Activated CD4-positive, alpha-beta memory T cell treated with anti-CD3 and anti-CD28 coated beads, Interleukin-2, amount 10 ng/mL, durations not matched to agents 7 days and 5 days (primary cell): Measurements from ENCODE around the gene LBHD1. TPM values are rescaled to one million over a fixed set of nuclear protein-coding genes. Genes with fewer than 3 reads are reported as not detected.

Source experiments
- CTCF ChIA-PET: fragments of 350-600 bp; sonication (Branson Sonifier 250); formaldehyde crosslinking; loops from one replicate; lab custom pipeline; 2021; ENCODE audit warnings: antibody characterized with exemption, inconsistent platforms; lab: Charles Lee
- POLR2A ChIA-PET: fragments of 350-600 bp; sonication (Branson Sonifier 250); formaldehyde crosslinking; loops from one replicate; lab custom pipeline; 2021; ENCODE audit warnings: antibody characterized with exemption; lab: Charles Lee
- DNase-seq: peaks from one replicate; pipeline ENCODE4 v3.0.0-alpha.2; 2020
- H3K27ac Mint-ChIP-seq: one replicate; pipeline ENCODE4 v1.8.0; 2021; ENCODE audit warnings: mild to moderate bottlenecking, mixed read lengths
- H3K27me3 Mint-ChIP-seq: one replicate; pipeline ENCODE4 v1.8.0; 2021; ENCODE audit warnings: mixed read lengths
- H3K36me3 Mint-ChIP-seq: one replicate; pipeline ENCODE4 v1.8.0; 2021; ENCODE audit warnings: low read depth, mixed read lengths
- H3K4me1 Mint-ChIP-seq: one replicate; pipeline ENCODE4 v1.8.0; 2021; ENCODE audit warnings: mixed read lengths
- H3K4me3 Mint-ChIP-seq: one replicate; pipeline ENCODE4 v1.8.0; 2021; ENCODE audit warnings: mild to moderate bottlenecking, mixed read lengths
- H3K9me3 Mint-ChIP-seq: one replicate; pipeline ENCODE4 v1.8.0; 2021; ENCODE audit warnings: mixed read lengths
- total RNA-seq, 2 experiments: library from RNA; stranded (reverse); gene quantifications; one replicate each; pipeline ENCODE4 v1.2.3, GENCODE V29; 2021

LBHD1 gene
- total RNA-seq, result 10 to 100 TPM; 17.2 to 18.3 TPM

DNA sequence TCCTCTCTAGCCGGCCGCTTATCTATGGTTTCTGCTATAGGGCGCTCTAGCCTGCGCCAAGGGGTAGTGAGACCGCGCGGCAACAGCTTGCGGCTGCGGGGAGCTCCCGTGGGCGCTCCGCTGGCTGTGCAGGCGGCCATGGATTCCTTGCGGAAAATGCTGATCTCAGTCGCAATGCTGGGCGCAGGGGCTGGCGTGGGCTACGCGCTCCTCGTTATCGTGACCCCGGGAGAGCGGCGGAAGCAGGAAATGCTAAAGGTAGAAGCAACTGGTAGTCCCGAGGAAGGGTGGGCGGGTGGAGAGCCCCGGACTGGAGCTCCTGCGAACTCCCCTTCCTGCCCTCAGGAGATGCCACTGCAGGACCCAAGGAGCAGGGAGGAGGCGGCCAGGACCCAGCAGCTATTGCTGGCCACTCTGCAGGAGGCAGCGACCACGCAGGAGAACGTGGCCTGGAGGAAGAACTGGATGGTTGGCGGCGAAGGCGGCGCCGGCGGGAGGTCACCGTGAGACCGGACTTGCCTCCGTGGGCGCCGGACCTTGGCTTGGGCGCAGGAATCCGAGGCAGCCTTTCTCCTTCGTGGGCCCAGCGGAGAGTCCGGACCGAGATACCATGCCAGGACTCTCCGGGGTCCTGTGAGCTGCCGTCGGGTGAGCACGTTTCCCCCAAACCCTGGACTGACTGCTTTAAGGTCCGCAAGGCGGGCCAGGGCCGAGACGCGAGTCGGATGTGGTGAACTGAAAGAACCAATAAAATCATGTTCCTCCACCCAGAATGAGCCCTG, at the start of gene LBHD1, which contains the start of gene UQCC3:
TSS of gene LBHD1 (minus strand) at position 660 of the 782 bp plus-strand sequence. CDS start 2,236 bp downstream, outside the sequence.
TSS of gene UQCC3 (plus strand) at position 66 of the 782 bp plus-strand sequence. CDS start at position 139, 73 bp downstream.
- peak within 1 kb of the TSS; percentile 91 for H3K27ac Mint-ChIP-seq
- H3K4me3 Mint-ChIP-seq, result peak within 1 kb of the TSS; percentile 91
- H3K27me3 Mint-ChIP-seq, result no peaks in the 10 kb centered on the region

GRCh38 chr11:62719302-62719978, 47.4 kb upstream of the LBHD1 start:
- POLR2A ChIA-PET, result interaction anchor here (0.8 to 1.5 kb wide), 3 partner anchors 54 to 165 kb away, joined by 3 to 4 read pairs (median 3); partner anchors contain the start of genes C11orf98 and CSKMT
- H3K27me3 Mint-ChIP-seq, result no peaks in the 10 kb centered on the region
- peaks cover 96% of the 10 kb centered on the region for H3K36me3 Mint-ChIP-seq
- CTCF ChIA-PET, result interaction anchor here (1.2 kb wide), 1 partner anchor 35 kb away, joined by 5 read pairs; the partner anchor contains the start of gene ZBTB3
- peak overlapping the region; percentile 6 for H3K27ac Mint-ChIP-seq
- no peak for DNase-seq
- H3K9me3 Mint-ChIP-seq, result no peaks in the 10 kb centered on the region
- no peak overlapping the region for H3K4me3 Mint-ChIP-seq
- peaks cover 79% of the 10 kb centered on the region for H3K4me1 Mint-ChIP-seq

More for the DNA sequence above, at the start of gene LBHD1, which contains the start of gene UQCC3:
- H3K4me1 Mint-ChIP-seq, result peaks cover 68% of the 10 kb centered on the region
- POLR2A ChIA-PET, result interaction anchor here (0.7 to 9.6 kb wide), 39 partner anchors 9 to 210 kb away, joined by 3 to 73 read pairs (median 7); partner anchors contain the start of genes AHNAK, B3GAT3, BSCL2 and EEF1G
- H3K36me3 Mint-ChIP-seq, result peaks cover 53% of the 10 kb centered on the region
- DNase-seq, result peak; percentile 91
- H3K9me3 Mint-ChIP-seq, result no peaks in the 10 kb centered on the region
- CTCF ChIA-PET, result interaction anchor here (0.7 to 2.6 kb wide), 14 partner anchors 8 to 277 kb away, joined by 3 to 13 read pairs (median 4); partner anchors contain the start of genes EEF1G and TUT1

- POLR2A ChIA-PET, result interaction anchor here (0.6 to 14.0 kb wide), 4 partner anchors 10 to 166 kb away, joined by 3 to 234 read pairs (median 8); partner anchors contain the start of genes BSCL2, GNG3, HNRNPUL2 and TTC9C
- CTCF ChIA-PET, result interaction anchor here (1.1 kb wide), 1 partner anchor 105 kb away, joined by 3 read pairs; no protein-coding TSS in a partner anchor
- Mint-ChIP-seq H3K9me3 (no peaks in the 10 kb centered on the region), H3K27me3 (no peaks in the 10 kb centered on the region), H3K36me3 (peaks cover 90% of the 10 kb centered on the region), H3K27ac (peak overlapping the region; percentile 5), H3K4me3 (no peak overlapping the region), H3K4me1 (peaks cover 79% of the 10 kb centered on the region)
- DNase-seq, result no peak
Measured at GRCh38 chr11:62716816-62717215, 44.7 kb upstream of the LBHD1 start.

GRCh38 chr11:62716206-62716605, 44.1 kb upstream of the LBHD1 start:
- ChIA-PET CTCF (interaction anchor here (1.1 to 1.8 kb wide), 2 partner anchors 12 to 104 kb away, joined by 3 to 5 read pairs; partner anchors contain the start of genes HNRNPUL2 and TTC9C), POLR2A (interaction anchor here (1.0 to 14.0 kb wide), 6 partner anchors 9 to 124 kb away, joined by 3 to 234 read pairs (median 6); partner anchors contain the start of genes BSCL2, GNG3, HNRNPUL2 and TMEM179B)
- H3K4me3 Mint-ChIP-seq, result no peak overlapping the region
- H3K27ac Mint-ChIP-seq, result no peak overlapping the region
- H3K4me1 Mint-ChIP-seq, result peaks cover 72% of the 10 kb centered on the region
- peaks cover 88% of the 10 kb centered on the region for H3K36me3 Mint-ChIP-seq
- H3K9me3 Mint-ChIP-seq, result no peaks in the 10 kb centered on the region
- H3K27me3 Mint-ChIP-seq, result no peaks in the 10 kb centered on the region
- DNase-seq, result no peak

DNA sequence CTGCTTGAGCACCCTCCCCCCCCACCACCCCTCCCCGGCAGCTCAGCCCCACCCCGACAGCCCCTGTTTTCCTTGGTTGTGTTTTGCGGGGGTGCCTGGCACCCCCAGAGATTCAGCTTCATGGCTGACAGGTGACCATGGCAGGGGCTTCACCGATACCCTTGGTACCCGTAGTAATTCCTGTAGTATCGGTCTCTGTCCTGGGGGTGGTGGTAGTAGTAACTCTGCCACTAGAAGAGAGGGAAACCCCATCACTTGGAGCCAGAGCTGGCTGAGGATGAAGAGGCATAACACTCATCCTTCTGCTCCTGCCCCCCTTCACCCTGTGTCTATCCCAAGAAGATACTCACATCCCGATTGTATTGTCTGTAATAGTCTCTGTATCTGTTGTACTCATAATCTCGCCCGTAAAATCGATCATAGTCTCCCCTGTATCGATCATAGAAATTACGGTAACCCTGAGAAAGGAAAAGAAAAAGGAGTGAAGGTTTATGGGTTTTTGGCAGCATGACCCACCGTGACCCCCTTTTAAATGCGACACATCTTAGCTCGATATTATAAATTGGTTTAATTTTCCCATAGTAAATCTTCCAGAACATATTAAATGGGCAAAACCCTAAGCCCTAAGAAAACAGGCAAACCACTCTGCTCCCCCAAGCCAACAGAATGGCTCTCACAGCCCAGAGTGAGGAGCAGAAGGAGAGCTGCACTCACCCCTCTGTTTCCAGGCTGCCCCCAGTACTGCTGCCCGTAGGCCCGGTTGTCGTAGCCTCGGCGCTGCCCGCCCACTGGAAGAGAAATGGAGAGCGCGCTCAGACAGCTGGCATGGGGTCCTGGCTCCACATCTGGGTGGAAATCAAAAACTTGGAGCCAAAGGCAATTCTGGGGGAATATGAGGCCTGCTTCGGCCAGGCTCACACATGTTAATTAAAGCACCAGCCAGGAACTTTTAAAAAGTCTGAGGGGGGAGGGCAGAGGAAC, 43.4 kb upstream of the LBHD1 start:
- no peak overlapping the region for H3K4me3 Mint-ChIP-seq
- H3K36me3 Mint-ChIP-seq, result peaks cover 88% of the 10 kb centered on the region
- ChIA-PET POLR2A (interaction anchor here (1.0 to 14.0 kb wide), 7 partner anchors 9 to 126 kb away, joined by 3 to 234 read pairs (median 5); partner anchors contain the start of genes BSCL2, C11orf98, CSKMT and GNG3), CTCF (interaction anchor here (1.1 to 1.8 kb wide), 3 partner anchors 12 to 103 kb away, joined by 3 to 5 read pairs (median 3); partner anchors contain the start of genes HNRNPUL2 and TTC9C)
- H3K9me3 Mint-ChIP-seq, result no peaks in the 10 kb centered on the region
- H3K4me1 Mint-ChIP-seq, result peaks cover 72% of the 10 kb centered on the region
- peak overlapping the region; percentile 12 for H3K27ac Mint-ChIP-seq
- H3K27me3 Mint-ChIP-seq, result no peaks in the 10 kb centered on the region
- DNase-seq, result no peak

DNA sequence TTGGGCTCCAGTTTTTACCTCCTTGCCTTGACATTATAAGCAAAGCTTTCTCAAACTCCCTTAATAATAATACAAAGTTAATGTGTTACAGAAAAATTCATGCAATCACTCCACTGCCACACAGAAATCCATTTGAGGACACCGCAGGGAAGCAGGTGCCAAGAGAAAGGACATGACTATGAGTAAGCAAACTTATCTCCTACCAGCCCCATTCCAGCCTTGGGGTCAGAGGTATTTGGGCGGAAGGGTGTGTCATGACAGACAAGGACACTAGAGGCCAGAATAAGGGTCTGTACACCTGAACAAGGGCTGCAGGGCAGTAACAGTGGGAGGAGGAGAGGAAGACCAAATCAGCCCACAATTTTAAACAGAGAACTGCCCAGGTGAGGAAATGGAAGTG, 41.3 kb upstream of the LBHD1 start:
- CTCF ChIA-PET, result interaction anchor here (1.0 to 1.1 kb wide), 3 partner anchors 16 to 168 kb away, joined by 3 to 4 read pairs (median 3); partner anchors contain the start of gene SLC3A2
- H3K27ac Mint-ChIP-seq, result peak overlapping the region; percentile 93
- H3K4me3 Mint-ChIP-seq, result peak overlapping the region; percentile 47
- H3K4me1 Mint-ChIP-seq, result peaks cover 78% of the 10 kb centered on the region
- POLR2A ChIA-PET, result interaction anchor here (0.8 to 14.0 kb wide), 9 partner anchors 14 to 141 kb away, joined by 3 to 234 read pairs (median 4); partner anchors contain the start of genes CSKMT, GANAB, HNRNPUL2 and LBHD1
- no peak for DNase-seq
- peaks cover 79% of the 10 kb centered on the region for H3K36me3 Mint-ChIP-seq
- no peaks in the 10 kb centered on the region for H3K9me3 Mint-ChIP-seq
- no peaks in the 10 kb centered on the region for H3K27me3 Mint-ChIP-seq

GRCh38 chr11:62712861-62713260, 40.8 kb upstream of the LBHD1 start:
- Mint-ChIP-seq H3K4me3 (peak overlapping the region; percentile 47), H3K4me1 (peaks cover 78% of the 10 kb centered on the region), H3K9me3 (no peaks in the 10 kb centered on the region), H3K27me3 (no peaks in the 10 kb centered on the region), H3K27ac (peak overlapping the region; percentile 93), H3K36me3 (peaks cover 74% of the 10 kb centered on the region)
- ChIA-PET CTCF (interaction anchor here (1.0 to 1.6 kb wide), 4 partner anchors 17 to 168 kb away, joined by 3 to 4 read pairs (median 4); partner anchors contain the start of gene SLC3A2), POLR2A (interaction anchor here (0.8 to 14.0 kb wide), 7 partner anchors 15 to 141 kb away, joined by 3 to 234 read pairs (median 6); partner anchors contain the start of genes C11orf98, CSKMT, HNRNPUL2 and LBHD1)
- DNase-seq, result no peak

- Mint-ChIP-seq H3K9me3 (no peaks in the 10 kb centered on the region), H3K27me3 (no peaks in the 10 kb centered on the region), H3K4me1 (peaks cover 80% of the 10 kb centered on the region), H3K4me3 (peak overlapping the region; percentile 47), H3K36me3 (peaks cover 69% of the 10 kb centered on the region), H3K27ac (peak overlapping the region; percentile 93)
- POLR2A ChIA-PET, result interaction anchor here (0.8 to 14.0 kb wide), 7 partner anchors 15 to 142 kb away, joined by 3 to 234 read pairs (median 6); partner anchors contain the start of genes C11orf98, CSKMT, HNRNPUL2 and LBHD1
- no peak for DNase-seq
- CTCF ChIA-PET, result interaction anchor here (1.1 to 1.6 kb wide), 2 partner anchors 18 to 169 kb away, joined by 3 to 4 read pairs; partner anchors contain the start of gene SLC3A2
Measured at GRCh38 chr11:62712276-62712812, 40.3 kb upstream of the LBHD1 start.

- Mint-ChIP-seq H3K36me3 (peaks cover 46% of the 10 kb centered on the region), H3K4me1 (peaks cover 79% of the 10 kb centered on the region), H3K4me3 (peak overlapping the region; percentile 92), H3K27ac (peak overlapping the region; percentile 94), H3K27me3 (no peaks in the 10 kb centered on the region), H3K9me3 (no peaks in the 10 kb centered on the region)
- ChIA-PET POLR2A (interaction anchor here (0.6 to 14.0 kb wide), 27 partner anchors 13 to 172 kb away, joined by 3 to 234 read pairs (median 5); partner anchors contain the start of genes C11orf98, CSKMT, EEF1G and HNRNPUL2), CTCF (interaction anchor here (1.0 to 3.1 kb wide), 5 partner anchors 16 to 171 kb away, joined by 4 to 11 read pairs (median 4); partner anchors contain the start of genes HNRNPUL2, SLC3A2, TTC9C and ZBTB3)
- peak; percentile 41 for DNase-seq
Measured at GRCh38 chr11:62710001-62710345, 37.9 kb upstream of the LBHD1 start.

- peak; percentile 98 for DNase-seq
- POLR2A ChIA-PET, result interaction anchor here (0.6 to 14.0 kb wide), 35 partner anchors 9 to 173 kb away, joined by 3 to 234 read pairs (median 5); partner anchors contain the start of genes C11orf98, CSKMT, EEF1G and HNRNPUL2
- Mint-ChIP-seq H3K27me3 (no peaks in the 10 kb centered on the region), H3K4me1 (peaks cover 75% of the 10 kb centered on the region), H3K27ac (peak overlapping the region; percentile 94), H3K4me3 (peak overlapping the region; percentile 92), H3K9me3 (no peaks in the 10 kb centered on the region), H3K36me3 (peaks cover 41% of the 10 kb centered on the region)
- CTCF ChIA-PET, result interaction anchor here (1.0 to 3.1 kb wide), 6 partner anchors 15 to 315 kb away, joined by 3 to 11 read pairs (median 4); partner anchors contain the start of genes HNRNPUL2, SLC3A2, TTC9C and ZBTB3
Measured at GRCh38 chr11:62709247-62710000, 37.4 kb upstream of the LBHD1 start.
